GM18511 (cell line): ENCODE results near the gene CTSG.
"Not testable (repeated sequence)": the region's sequence is repeated elsewhere in the genome, so short reads cannot be mapped to it uniquely, and the experiment has no call there.

Source experiments
- ATAC-seq: cut with Tn5 transposase; IDR thresholded peaks from one replicate; pipeline ENCODE4 v1.9.1; 2021; ENCODE audit warnings: mild to moderate bottlenecking, moderate library complexity; ENCODE audit not compliant: unreplicated experiment

The CTSG gene

GRCh38 chr14:24576182-24576581, at the start of gene CTSG:
CTSG (minus strand) TSS chr14:24576250; CDS start chr14:24576223, 27 bp downstream.
- no peak for ATAC-seq

DNA sequence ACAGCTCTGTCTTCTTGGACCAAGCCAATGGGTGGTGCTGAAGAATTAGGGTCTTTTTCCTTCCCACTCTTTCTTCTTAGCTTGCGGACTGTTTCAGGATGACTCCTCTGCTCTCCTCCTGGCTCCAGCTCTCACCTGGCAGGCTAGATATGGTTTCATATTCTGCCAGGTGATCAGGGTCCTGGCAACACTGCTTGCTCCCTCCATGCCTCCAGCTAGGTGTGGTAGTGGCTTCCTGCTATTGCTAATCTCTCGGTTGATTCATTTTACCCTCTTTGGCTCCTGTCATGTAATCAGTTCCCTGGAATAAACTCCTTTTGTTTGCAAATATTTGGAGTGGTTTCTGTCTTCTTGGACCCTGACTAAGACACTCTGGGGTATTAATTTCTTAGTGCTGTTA, 37.7 kb upstream of the CTSG start:
- no peak for ATAC-seq

GRCh38 chr14:24613241-24613640, 37.2 kb upstream of the CTSG start:
- ATAC-seq: no peak

DNA sequence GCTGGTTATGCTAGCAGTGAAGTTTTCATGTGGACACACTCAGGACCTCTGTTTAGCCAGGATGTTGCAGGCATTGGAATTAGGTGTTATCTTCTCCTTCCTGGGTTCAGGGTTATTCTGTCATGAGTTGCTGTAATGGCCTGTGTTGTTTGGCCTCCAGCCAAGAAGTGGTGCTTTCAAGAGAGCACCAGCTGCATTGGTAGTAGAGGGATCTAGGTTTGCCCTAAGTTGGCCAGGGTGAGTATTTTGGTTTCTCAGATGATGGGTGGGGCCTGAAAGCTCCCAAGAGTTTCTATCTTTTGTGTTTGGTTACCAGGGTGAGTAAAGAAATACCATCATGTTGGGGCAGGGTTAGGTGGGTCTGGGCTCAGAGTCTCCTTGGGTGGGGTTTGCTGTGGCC, 36.1 kb upstream of the CTSG start:
- ATAC-seq: no peak

DNA sequence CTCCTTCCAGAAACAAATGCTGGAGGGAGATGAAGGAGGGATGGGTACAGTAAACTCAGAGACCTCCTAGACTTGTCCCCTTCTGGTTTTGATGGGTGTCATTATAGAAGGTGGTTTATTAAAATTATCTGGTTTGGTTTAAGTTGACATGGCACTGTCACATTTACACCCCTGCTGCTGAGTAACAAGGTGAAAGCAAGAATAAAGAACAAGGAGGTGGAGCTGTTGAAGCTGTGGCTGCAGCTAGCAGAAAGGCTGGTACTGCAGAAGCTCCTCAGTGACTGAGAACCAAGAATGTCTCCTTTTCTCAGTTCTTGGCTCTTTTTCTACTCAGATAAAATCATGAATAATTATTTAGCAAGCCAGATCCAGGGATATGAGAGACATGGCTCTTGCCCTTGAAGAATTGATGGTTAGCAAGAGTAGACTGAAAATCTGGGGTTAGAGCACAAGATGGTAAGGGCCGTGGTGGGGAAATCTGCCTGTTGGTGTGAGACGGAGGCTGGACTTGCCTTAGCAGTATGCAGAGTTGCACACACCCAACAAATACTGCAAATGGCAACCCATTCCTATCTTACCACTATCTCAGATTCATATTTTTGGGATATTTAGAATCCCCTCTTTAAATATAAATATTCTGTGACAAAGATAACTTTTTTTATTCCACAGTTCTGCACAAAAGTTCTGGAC, 33.8 kb upstream of the CTSG start, which contains the start of gene GZMH:
TSS of gene GZMH (minus strand) at position 31 of the 690 bp plus-strand sequence. CDS start 72 bp downstream, outside the sequence.
- ATAC-seq: peak; percentile 50

- no peak for ATAC-seq
Observed at GRCh38 chr14:24607635-24608514, 31.8 kb upstream of the CTSG start.

DNA sequence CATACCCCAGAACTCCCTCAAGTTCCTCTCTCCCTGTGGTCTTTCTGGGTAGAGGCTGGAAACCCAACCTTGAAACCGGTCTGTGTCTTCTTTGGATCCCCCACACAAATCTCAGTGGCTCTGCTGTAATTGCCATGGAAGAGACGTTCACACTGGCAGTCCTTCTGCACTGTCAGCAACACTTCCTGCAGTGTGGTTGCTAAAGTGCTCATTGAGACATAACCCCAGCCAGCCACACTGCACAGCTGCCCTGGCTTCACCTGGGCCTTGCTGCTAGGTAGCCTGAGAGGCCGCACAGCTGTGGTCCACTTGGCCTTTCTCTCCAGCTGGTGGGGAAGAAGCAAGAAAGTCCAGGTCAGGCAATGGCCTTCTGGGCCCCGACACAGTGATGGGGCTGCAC, 31.0 kb upstream of the CTSG start:
- ATAC-seq: no peak

- ATAC-seq: no peak
Observed at GRCh38 chr14:24606297-24606696, 30.2 kb upstream of the CTSG start.

DNA sequence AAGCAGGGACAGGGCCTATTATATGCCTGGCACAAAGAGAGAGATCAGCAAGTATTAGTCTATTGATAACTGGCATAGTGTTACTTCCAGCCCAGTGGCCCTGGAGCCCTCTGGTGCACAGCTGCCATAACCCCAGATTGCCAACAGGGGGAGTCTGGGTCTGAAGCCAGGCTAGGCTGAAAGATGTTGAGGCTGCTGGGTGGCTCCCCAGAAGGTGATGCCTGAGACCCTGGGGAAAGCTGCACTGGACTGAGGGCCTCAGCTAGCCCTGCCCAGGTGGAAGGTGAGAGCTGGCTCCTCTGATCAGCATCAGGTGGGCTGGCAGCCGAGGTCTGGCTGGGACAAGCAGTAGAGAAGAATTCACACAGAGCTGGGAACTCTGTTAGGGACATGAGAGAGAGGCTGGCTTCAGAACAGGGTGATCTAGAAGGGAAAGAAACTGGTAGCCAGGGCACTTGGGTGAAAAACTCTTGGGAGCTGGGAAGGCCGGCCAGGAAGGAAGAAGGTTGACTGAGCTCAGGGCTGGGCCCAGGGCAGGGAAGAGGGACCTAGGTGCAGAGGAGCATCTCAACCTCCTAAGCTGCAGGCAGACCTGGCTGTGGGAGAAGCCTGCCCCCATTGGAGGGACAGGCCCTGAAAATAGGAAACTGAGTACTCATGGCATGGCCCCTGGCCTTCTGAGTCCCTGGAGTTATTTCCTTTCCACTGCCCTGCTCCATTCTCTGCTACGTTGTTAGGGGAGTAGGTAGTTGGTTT, 29.6 kb upstream of the CTSG start:
- ATAC-seq: peak; percentile 86

- ATAC-seq: no peak
Observed at GRCh38 chr14:24597403-24597802, 21.4 kb upstream of the CTSG start.

GRCh38 chr14:24595073-24595808, 19.2 kb upstream of the CTSG start:
- no peak for ATAC-seq

DNA sequence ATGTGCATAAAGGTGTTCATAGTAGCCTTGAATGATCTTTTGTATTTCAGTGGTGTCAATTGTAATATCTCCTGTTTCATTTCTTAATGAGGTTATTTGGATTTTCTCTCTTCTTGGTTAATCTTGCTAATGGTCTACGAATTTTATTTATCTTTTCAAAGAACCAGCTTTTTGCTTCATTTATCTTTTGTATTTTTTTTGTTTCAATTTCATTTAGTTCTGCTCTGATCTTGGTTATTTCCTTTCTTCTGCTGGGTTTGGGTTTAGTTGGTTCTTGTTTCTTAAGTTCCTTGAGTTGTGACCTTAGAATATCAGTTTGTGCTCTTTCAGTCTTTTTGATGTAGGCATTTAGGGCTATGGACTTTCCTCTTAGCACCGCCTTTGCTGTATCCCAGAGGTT, 15.0 kb upstream of the CTSG start:
- ATAC-seq: not testable (repeated sequence)

GRCh38 chr14:24584402-24584801, 8.4 kb upstream of the CTSG start:
- not testable (repeated sequence) for ATAC-seq

GRCh38 chr14:24578558-24578957, 2.5 kb upstream of the CTSG start:
- no peak for ATAC-seq

DNA sequence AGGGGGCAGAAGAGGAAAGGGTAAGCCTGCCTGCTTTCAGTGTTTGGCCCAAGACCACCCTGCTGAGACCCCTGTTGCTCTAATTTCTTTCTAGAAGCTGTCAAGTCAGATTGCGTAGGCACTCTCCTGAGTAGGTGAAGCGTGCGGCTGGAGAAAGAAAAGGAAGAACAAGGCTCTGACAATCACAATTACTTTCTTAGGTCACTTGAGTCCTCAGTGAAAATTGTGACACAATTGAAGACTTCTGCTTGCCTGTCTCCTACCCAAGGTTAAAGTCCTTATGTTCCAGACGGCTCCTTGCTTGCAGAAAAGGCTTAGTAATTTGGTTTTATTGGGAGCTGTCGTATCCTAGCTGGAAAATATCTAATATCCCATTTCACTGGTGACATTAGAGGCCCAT, 721 bp upstream of the CTSG start:
- no peak for ATAC-seq

GRCh38 chr14:24574206-24574774, 1.8 kb downstream of the CTSG start:
- no peak for ATAC-seq

DNA sequence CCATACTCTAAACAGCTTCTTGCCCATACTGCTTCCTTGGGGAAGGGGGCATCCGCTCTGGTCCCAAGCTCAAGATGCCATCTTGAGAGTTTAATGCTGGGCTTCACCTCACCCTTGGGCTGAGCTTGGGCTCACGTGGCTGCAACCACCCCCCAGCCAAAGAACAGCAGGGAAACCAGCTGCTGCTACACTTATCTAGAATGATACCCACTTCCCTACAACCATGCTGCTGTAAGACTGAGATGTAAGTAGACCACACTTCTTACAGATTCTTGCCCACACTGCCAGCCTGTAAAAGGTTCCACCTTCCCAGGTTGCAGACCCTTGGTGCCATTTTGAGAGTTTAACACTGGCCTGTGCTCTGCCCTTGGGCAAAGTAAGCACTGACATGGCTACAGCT, 9.7 kb downstream of the CTSG start:
- no peak for ATAC-seq

GRCh38 chr14:24565766-24566165, 10.3 kb downstream of the CTSG start:
- ATAC-seq: no peak

- no peak for ATAC-seq
Observed at GRCh38 chr14:24563505-24563904, 12.5 kb downstream of the CTSG start.

GRCh38 chr14:24556756-24557155, 19.3 kb downstream of the CTSG start:
- no peak for ATAC-seq
